Measurements from ENCODE around the gene SH3BGRL3. TPM values are rescaled to one million over a fixed set of nuclear protein-coding genes. Genes with fewer than 3 reads are reported as not detected.

Gene SH3BGRL3
- total and polyA plus RNA-seq, 2 experiments from 2014 or later = 30.9 to 370 TPM

DNA sequence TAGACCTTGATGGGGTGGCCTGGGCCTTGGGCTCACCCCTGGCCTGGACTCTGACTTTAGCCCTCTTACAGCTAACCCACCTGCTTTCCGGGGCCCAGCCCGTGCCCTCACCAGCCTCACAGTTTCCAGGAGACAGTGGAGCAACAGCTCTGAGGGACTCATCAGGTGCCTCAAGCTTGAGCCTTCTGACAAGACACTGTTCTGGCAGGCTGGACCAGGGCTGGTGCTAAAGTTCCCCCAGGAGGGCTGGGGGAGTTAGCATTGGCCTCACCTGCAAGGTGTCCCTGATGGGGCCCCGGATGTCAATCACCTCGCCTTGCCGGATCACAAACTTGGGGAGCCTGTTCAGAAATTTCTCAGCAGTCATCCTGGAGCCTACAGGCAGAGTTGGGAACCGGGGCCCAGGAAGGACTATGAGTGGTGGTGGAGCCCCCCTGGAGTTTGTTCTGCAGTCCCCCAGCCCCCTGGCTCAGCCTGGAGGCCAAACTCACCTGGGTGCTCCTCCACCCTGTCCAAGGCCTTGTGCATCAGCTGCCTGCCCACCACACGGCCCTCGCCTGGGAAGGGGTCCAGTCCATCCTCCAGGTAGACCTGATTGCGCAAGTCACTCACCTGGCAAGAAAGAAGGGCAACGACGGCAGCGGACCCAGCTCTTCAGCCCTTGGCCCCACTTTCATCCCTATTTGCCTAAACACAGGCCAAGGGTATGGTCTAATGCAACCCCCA lies 4.1 kb downstream of the SH3BGRL3 start:
- Histone ChIP-seq H3K27ac (ENCODE audit: low read depth) (peak overlapping the region; percentile 19; the same call in 1 of the 2 replicates), H3K36me3 (ENCODE audit: insufficient read depth) (peaks cover 4% of the 10 kb centered on the region; the same call in 1 of the 2 replicates), H3K4me2 (no peak overlapping the region), H4K20me1 (replicated peaks; ENCODE audit: insufficient read depth) (0 out of 2 replicates have a peak, but pooled peaks cover 3% of the 10 kb centered on the region), H2AFZ (no peak overlapping the region), H3F3A (replicated peaks; ENCODE audit: low read depth) (peaks cover 8% of the 10 kb centered on the region), H3K4me1 (ENCODE audit: insufficient read depth) (peaks cover 20% of the 10 kb centered on the region), H3K79me2 (replicated peaks; ENCODE audit: insufficient read depth) (no peaks in the 10 kb centered on the region), H3K27me3 (ENCODE audit: insufficient read depth) (no peaks in the 10 kb centered on the region), H3K9me2 (ENCODE audit: insufficient read depth) (no peaks in the 10 kb centered on the region), H3K4me3 (no peak overlapping the region)
- no peaks in the 10 kb centered on the region; the same call in 2 of the 3 replicates for H3K9me3 Mint-ChIP-seq
- DNase-seq (ENCODE audit: low spot score) = no peak
- no peak overlapping the region for H3K4me3 Mint-ChIP-seq
- H3K4me1 Mint-ChIP-seq = peaks cover 39% of the 10 kb centered on the region
- no peak overlapping the region for H3K27ac Mint-ChIP-seq
- no peak for TF ChIP-seq NANOG (IDR thresholded peaks at IDR 0.05; ENCODE audit: borderline replicate concordance)
- TF ChIP-seq STAT1 (IDR thresholded peaks at IDR 0.05; ENCODE audit: unreplicated experiment) = no peak
- TF ChIP-seq JUNB (IDR thresholded peaks at IDR 0.05; ENCODE audit: unreplicated experiment) = no peak
- no peak for TF ChIP-seq POLR2AphosphoS5 (IDR thresholded peaks at IDR 0.05; ENCODE audit: low read depth)
- TF ChIP-seq ZNF331 (CRISPR knock-in tag; IDR thresholded peaks at IDR 0.05; ENCODE audit: low read depth) = no peak
- TF ChIP-seq EZH2phosphoT487 (IDR thresholded peaks at IDR 0.05; ENCODE audit: unreplicated experiment) = no peak
- TF ChIP-seq EZH2 (IDR thresholded peaks at IDR 0.05; ENCODE audit: low read depth, unreplicated experiment) = no peak
- TF ChIP-seq ZNF114 (CRISPR knock-in tag; IDR thresholded peaks at IDR 0.05) = no peak
- TF ChIP-seq, protein P1, sequence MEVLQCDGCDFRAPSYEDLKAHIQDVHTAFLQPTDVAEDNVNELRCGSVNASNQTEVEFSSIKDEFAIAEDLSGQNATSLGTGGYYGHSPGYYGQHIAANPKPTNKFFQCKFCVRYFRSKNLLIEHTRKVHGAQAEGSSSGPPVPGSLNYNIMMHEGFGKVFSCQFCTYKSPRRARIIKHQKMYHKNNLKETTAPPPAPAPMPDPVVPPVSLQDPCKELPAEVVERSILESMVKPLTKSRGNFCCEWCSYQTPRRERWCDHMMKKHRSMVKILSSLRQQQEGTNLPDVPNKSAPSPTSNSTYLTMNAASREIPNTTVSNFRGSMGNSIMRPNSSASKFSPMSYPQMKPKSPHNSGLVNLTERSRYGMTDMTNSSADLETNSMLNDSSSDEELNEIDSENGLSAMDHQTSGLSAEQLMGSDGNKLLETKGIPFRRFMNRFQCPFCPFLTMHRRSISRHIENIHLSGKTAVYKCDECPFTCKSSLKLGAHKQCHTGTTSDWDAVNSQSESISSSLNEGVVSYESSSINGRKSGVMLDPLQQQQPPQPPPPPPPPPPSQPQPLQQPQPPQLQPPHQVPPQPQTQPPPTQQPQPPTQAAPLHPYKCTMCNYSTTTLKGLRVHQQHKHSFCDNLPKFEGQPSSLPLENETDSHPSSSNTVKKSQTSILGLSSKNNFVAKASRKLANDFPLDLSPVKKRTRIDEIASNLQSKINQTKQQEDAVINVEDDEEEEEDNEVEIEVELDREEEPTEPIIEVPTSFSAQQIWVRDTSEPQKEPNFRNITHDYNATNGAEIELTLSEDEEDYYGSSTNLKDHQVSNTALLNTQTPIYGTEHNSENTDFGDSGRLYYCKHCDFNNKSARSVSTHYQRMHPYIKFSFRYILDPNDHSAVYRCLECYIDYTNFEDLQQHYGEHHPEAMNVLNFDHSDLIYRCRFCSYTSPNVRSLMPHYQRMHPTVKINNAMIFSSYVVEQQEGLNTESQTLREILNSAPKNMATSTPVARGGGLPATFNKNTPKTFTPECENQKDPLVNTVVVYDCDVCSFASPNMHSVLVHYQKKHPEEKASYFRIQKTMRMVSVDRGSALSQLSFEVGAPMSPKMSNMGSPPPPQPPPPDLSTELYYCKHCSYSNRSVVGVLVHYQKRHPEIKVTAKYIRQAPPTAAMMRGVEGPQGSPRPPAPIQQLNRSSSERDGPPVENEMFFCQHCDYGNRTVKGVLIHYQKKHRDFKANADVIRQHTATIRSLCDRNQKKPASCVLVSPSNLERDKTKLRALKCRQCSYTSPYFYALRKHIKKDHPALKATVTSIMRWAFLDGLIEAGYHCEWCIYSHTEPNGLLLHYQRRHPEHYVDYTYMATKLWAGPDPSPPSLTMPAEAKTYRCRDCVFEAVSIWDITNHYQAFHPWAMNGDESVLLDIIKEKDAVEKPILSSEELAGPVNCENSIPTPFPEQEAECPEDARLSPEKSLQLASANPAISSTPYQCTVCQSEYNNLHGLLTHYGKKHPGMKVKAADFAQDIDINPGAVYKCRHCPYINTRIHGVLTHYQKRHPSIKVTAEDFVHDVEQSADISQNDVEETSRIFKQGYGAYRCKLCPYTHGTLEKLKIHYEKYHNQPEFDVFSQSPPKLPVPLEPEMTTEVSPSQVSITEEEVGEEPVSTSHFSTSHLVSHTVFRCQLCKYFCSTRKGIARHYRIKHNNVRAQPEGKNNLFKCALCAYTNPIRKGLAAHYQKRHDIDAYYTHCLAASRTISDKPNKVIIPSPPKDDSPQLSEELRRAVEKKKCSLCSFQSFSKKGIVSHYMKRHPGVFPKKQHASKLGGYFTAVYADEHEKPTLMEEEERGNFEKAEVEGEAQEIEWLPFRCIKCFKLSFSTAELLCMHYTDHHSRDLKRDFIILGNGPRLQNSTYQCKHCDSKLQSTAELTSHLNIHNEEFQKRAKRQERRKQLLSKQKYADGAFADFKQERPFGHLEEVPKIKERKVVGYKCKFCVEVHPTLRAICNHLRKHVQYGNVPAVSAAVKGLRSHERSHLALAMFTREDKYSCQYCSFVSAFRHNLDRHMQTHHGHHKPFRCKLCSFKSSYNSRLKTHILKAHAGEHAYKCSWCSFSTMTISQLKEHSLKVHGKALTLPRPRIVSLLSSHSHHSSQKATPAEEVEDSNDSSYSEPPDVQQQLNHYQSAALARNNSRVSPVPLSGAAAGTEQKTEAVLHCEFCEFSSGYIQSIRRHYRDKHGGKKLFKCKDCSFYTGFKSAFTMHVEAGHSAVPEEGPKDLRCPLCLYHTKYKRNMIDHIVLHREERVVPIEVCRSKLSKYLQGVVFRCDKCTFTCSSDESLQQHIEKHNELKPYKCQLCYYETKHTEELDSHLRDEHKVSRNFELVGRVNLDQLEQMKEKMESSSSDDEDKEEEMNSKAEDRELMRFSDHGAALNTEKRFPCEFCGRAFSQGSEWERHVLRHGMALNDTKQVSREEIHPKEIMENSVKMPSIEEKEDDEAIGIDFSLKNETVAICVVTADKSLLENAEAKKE (CRISPR knock-in tag; IDR thresholded peaks at IDR 0.05) = no peak
- no peak for TF ChIP-seq CTCF (conservative IDR thresholded peaks at IDR 0.05; ENCODE audit: low read depth in 2 of 2)
- TF ChIP-seq, protein P2, sequence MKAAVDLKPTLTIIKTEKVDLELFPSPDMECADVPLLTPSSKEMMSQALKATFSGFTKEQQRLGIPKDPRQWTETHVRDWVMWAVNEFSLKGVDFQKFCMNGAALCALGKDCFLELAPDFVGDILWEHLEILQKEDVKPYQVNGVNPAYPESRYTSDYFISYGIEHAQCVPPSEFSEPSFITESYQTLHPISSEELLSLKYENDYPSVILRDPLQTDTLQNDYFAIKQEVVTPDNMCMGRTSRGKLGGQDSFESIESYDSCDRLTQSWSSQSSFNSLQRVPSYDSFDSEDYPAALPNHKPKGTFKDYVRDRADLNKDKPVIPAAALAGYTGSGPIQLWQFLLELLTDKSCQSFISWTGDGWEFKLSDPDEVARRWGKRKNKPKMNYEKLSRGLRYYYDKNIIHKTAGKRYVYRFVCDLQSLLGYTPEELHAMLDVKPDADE (IDR thresholded peaks at IDR 0.05) = no peak
- no peak for TF ChIP-seq CREB1 (CRISPR knock-in tag; IDR thresholded peaks at IDR 0.05; ENCODE audit: low read depth)
- H3K27me3 Mint-ChIP-seq (ENCODE audit: insufficient read depth, low read depth, poor library complexity) = peaks cover 25% of the 10 kb centered on the region
- H3K36me3 Mint-ChIP-seq (ENCODE audit: low read depth) = peaks cover 4% of the 10 kb centered on the region; the same call in 2 of the 3 replicates
- no peak for ATAC-seq

Data from GM23338 (cell line).